HUES64 (cell line): ENCODE data around the gene LDB2.

Experiments used
- H3K27ac ChIP-seq: 2 replicates; pipeline ENCODE4 v1.7.0; 2013; ENCODE audit warnings: low read depth, low read length, inconsistent platforms
- H3K27me3 ChIP-seq: 2 replicates; pipeline ENCODE4 v1.6.1; 2013; ENCODE audit warnings: mild to moderate bottlenecking, low read length; ENCODE audit not compliant: insufficient read depth
- H3K36me3 ChIP-seq: 2 replicates; pipeline ENCODE4 v1.6.1; 2013; ENCODE audit warnings: mild to moderate bottlenecking, low read length; ENCODE audit not compliant: insufficient read depth
- H3K4me1 ChIP-seq: 2 replicates; pipeline ENCODE4 v1.6.1; 2013; ENCODE audit warnings: mild to moderate bottlenecking, low read length, moderate library complexity; ENCODE audit not compliant: insufficient read depth
- H3K4me3 ChIP-seq: 2 replicates; pipeline ENCODE4 v1.5.1; 2013; ENCODE audit warnings: mild to moderate bottlenecking, low read length, moderate library complexity
- H3K9ac ChIP-seq: 2 replicates; pipeline ENCODE4 v1.6.1; 2013; ENCODE audit warnings: mild to moderate bottlenecking, low read depth, low read length
- H3K9me3 ChIP-seq: 2 replicates; pipeline ENCODE4 v1.6.1; 2013; ENCODE audit warnings: low read depth, low read length; ENCODE audit not compliant: insufficient read depth
- WGBS: fragments of 150-250, 120-280 bp; methylation state at CpG from one replicate; pipeline ENCODE4 v1.1.7; 2013; ENCODE audit warnings: missing lambda C conversion rate; 5-methylcytosine and 5-hydroxymethylcytosine counted together

Gene LDB2

DNA sequence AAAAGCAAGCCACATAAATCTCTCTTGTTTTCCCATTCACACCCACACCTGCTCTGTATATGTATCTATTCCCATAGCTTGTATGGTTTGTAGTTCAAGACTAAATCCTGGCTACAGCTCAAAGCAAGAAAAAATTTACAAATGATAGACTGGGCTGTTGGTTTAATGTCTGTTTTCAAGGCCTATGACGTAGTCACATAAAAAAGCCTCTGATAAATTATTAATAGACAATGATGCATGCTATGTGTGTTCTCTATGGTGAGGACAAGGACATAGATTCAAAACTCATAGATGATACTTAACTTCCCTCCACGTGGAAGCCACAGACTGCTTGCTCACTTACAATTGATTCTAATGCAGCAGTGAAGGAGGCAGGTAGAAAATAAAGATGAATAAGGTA, 194.0 kb downstream of the LDB2 start:
- no peak overlapping the region for H3K27ac ChIP-seq
- WGBS: 100% methylated on average over 1 of the region's 2 CpGs

DNA sequence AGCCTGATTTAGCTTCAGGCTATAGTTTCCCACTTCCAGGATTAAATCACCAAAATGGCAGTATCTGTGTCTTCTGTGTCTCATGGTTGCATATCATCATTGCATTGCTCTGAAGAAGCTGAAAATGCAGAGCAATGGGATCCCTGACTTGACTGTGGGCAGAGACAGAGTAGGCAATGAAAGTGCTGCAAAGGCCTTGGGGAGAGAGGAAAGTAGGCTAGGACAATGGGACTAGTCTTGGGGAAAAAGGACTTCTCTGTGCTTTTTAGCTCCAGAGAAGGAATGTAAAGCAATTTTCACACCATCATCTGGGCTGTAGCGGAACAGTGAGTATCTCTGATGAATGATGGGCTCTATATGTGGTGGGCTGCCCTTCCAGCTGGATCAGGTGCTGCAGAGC, 202.5 kb downstream of the LDB2 start:
- WGBS: 89% methylated on average over 1 of the region's 1 CpG
- H3K4me1 ChIP-seq: peaks cover 38% of the 10 kb centered on the region
- H3K36me3 ChIP-seq: no peaks in the 10 kb centered on the region
- no peaks in the 10 kb centered on the region for H3K9me3 ChIP-seq
- no peak overlapping the region for H3K4me3 ChIP-seq
- H3K27ac ChIP-seq: no peak overlapping the region; the same call in 1 of the 2 replicates
- H3K27me3 ChIP-seq: no peaks in the 10 kb centered on the region
- H3K9ac ChIP-seq: no peak overlapping the region

More for the DNA sequence above, 194.0 kb downstream of the LDB2 start:
- H3K4me1 ChIP-seq: 0 out of 2 replicates have a peak, but pooled peaks cover 2% of the 10 kb centered on the region
- no peaks in the 10 kb centered on the region; the same call in 1 of the 2 replicates for H3K36me3 ChIP-seq
- H3K4me3 ChIP-seq: no peak overlapping the region
- no peaks in the 10 kb centered on the region for H3K27me3 ChIP-seq
- no peaks in the 10 kb centered on the region for H3K9me3 ChIP-seq
- no peak overlapping the region for H3K9ac ChIP-seq

DNA sequence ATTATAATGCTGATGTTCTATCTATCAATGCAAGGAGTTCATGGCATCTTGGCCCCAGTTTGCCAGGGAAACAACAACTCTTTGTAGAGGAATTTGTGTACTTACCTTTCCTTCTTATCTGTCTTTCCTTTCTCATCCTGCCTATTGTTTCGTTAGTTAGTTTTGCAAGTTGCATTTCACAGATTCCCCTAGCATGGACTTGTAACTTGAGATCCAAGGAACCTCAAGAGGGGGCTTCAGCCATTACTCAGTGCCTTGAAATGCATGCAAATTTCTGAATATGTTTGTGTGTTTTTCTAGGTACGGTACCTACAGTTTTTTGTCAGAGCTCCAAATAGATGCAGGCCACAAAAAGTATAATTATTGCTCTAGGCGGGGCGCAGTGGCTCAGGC, 203.6 kb downstream of the LDB2 start:
- Histone ChIP-seq H3K36me3 (no peaks in the 10 kb centered on the region), H3K9ac (no peak overlapping the region), H3K27me3 (no peaks in the 10 kb centered on the region), H3K27ac (peak overlapping the region; percentile 62), H3K4me3 (no peak overlapping the region), H3K9me3 (no peaks in the 10 kb centered on the region), H3K4me1 (peaks cover 36% of the 10 kb centered on the region)
- 56% methylated on average over 4 of the region's 4 CpGs for WGBS

DNA sequence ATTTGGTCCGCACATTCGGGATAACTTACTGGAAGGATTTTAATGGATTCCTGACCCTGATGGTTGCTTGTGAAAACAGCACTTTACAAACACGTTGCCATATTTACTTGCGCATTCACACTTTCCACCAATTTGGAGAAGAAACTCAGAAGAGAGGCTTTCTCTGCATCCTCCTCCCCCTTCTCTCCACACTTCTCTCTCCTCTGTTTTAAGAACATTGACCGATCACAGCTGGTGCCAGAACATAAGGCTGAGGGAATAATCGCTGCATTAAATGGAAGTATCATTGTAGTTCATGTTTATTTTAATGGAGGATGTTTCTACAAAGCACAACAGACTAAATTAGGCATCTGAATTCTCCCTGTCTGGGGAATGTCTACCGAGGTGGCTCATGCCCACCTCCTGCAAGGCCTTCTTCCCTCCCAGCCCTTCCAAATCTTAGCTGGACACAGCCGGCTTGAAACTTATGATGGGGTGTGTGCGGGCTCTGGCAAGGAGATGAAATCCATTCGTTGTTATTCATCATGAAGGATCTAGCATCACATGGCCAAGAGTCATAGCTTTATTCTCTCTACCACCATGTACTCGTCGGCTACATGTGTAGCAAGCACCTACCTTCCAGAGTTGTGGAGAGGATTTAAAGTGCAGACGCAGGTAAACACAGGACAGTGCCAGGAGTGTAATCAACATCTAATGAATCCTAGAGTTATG, 204.1 kb downstream of the LDB2 start:
- Histone ChIP-seq H3K4me1 (peaks cover 36% of the 10 kb centered on the region), H3K27ac (peak overlapping the region; percentile 62), H3K9me3 (no peaks in the 10 kb centered on the region), H3K9ac (no peak overlapping the region), H3K4me3 (no peak overlapping the region), H3K36me3 (no peaks in the 10 kb centered on the region), H3K27me3 (no peaks in the 10 kb centered on the region)
- WGBS: 76% methylated on average over 13 of the region's 13 CpGs

DNA sequence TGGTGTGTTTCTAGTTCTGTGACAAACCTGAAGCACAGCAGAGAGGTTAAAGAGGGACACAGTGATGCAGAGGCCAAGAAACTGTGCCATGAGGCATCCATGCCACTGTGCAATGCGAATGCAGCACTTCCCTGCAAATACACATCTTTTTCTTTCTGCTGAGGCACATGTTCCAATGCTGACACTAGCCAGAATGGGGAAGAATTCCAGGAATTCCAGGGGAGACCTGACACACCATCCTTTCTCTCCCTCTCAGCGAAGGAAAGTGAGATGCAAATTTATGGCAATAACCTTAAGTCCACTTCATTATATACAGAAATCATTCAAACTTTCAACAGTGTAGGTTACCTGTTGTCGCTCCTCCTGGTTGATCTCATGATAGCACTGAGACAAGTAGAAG, 204.8 kb downstream of the LDB2 start:
- 79% methylated on average over 3 of the region's 3 CpGs for WGBS
- Histone ChIP-seq H3K4me3 (no peak overlapping the region), H3K27ac (peak overlapping the region; percentile 62; the same call in 1 of the 2 replicates)

DNA sequence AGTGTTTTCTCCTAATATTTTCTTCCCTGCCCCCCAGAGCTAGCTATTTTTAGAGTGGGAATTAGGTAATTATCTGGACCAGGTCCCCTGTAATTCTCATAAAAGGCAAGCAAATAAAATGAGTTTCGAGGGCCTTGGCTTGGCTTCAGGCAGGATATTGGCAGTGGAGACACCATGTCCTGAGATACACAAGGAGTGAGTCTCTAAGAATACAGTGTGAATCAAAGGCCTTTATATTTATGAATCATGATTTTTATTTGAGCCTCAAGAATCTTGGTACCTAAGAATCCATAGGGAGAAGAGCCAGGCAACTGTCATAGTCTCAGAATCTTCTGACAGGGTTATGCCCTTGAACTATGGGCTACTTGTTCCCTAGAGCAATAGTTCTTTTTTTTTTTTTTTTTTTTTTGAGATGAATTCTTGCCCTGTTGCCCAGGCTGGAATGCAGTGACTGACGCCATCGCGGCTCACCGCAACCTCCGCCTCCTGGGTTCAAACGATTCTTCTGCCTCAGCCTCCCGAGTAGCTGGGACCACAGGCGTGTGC, 205.4 kb downstream of the LDB2 start:
- 96% methylated on average over 9 of the region's 9 CpGs for WGBS
- peaks cover 37% of the 10 kb centered on the region for H3K4me1 ChIP-seq

More for the DNA sequence above, 204.8 kb downstream of the LDB2 start:
- no peaks in the 10 kb centered on the region for H3K27me3 ChIP-seq
- H3K9me3 ChIP-seq: no peaks in the 10 kb centered on the region
- no peaks in the 10 kb centered on the region for H3K36me3 ChIP-seq
- H3K9ac ChIP-seq: no peak overlapping the region
- H3K4me1 ChIP-seq: peaks cover 36% of the 10 kb centered on the region

DNA sequence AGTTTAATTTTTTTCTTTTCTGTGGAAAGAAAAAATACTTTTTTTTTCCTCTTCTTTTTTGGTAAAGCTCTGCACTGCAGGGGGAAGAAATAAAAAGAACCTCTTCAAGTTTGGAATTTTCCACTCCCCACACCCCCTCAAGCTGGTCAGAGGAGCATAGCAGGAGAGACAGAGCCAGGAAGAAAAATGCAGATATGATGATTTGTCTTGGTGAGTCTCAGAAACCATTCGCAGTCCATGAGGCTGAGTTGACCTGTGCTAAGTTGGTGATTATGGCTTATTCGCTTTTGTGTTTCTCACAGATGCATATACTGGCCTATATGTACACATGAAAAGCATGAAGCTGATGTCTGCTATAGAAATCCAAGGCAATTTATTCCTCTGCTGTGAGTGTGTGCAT, 205.9 kb downstream of the LDB2 start:
- no peak overlapping the region for H3K27ac ChIP-seq
- H3K36me3 ChIP-seq: no peaks in the 10 kb centered on the region
- no peaks in the 10 kb centered on the region for H3K9me3 ChIP-seq
- WGBS: 96% methylated on average over 2 of the region's 2 CpGs
- H3K27me3 ChIP-seq: no peaks in the 10 kb centered on the region
- no peak overlapping the region for H3K9ac ChIP-seq
- H3K4me1 ChIP-seq: peaks cover 38% of the 10 kb centered on the region
- no peak overlapping the region for H3K4me3 ChIP-seq

More for the DNA sequence above, 205.4 kb downstream of the LDB2 start:
- H3K9ac ChIP-seq: no peak overlapping the region
- H3K4me3 ChIP-seq: no peak overlapping the region
- H3K27ac ChIP-seq: no peak overlapping the region
- H3K9me3 ChIP-seq: no peaks in the 10 kb centered on the region
- H3K36me3 ChIP-seq: no peaks in the 10 kb centered on the region
- H3K27me3 ChIP-seq: no peaks in the 10 kb centered on the region

DNA sequence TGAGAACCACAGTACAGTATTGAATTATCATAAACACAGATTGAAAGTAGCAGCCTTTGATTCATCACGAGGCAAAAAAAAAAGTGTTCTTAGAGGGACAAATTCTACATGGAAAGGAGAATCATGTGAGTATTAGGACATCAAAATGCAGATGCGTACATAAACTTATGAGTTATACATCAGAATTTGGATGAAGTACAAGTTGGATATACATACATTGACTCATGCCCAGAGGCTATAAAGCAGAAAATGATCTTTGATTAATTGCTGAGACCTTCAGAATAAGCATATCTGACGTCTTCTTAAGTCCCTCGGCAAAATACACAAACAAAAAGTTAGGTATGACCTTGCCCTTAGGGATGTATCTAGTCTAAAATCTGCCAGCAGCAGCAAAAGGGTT, 206.4 kb downstream of the LDB2 start:
- Histone ChIP-seq H3K4me1 (peaks cover 38% of the 10 kb centered on the region), H3K9me3 (no peaks in the 10 kb centered on the region), H3K9ac (no peak overlapping the region), H3K4me3 (no peak overlapping the region), H3K27me3 (no peaks in the 10 kb centered on the region), H3K36me3 (no peaks in the 10 kb centered on the region), H3K27ac (no peak overlapping the region)
- 84% methylated on average over 4 of the region's 4 CpGs for WGBS

DNA sequence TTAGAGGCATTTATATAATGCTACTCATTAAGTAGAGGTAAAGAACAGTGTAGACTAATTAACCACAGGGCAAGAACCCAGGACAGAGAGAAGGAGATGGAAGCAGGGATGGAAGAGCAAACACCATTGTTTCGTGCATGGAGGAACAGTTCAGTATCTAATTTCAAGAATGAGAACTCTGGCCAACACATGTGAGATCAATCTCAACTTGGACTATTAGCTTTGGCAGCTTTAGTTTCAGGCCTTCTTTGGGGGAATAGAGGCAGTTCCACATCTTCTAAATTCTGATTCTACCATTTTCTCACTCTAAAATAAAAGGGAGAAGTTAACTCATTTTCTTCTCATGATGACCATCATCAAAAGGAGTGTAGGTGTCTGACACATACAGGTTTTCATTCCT, 207.0 kb downstream of the LDB2 start:
- no peak overlapping the region for H3K9ac ChIP-seq
- H3K4me1 ChIP-seq: peaks cover 38% of the 10 kb centered on the region
- no peak overlapping the region for H3K27ac ChIP-seq
- no peaks in the 10 kb centered on the region for H3K27me3 ChIP-seq
- WGBS: 88% methylated on average over 1 of the region's 1 CpG
- H3K9me3 ChIP-seq: no peaks in the 10 kb centered on the region
- H3K36me3 ChIP-seq: no peaks in the 10 kb centered on the region
- H3K4me3 ChIP-seq: no peak overlapping the region

DNA sequence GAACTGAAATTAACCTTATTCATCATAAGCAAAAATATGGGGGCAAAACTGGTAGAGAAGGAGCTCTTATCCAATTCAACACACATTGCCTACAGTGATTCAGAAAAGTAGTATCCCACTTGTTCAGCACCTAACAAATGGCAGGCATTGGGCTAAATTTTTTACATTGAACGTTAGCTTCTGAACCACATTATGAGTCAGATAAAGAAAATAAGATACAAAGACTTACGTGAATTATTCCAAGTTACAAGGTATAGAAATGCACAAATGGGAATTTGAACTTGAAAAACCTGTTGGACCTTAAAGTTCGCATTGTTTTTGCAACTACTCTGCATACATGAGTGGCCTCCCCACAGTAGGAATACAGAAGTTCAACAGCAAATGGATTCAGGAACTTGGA, 210.6 kb downstream of the LDB2 start:
- 91% methylated on average over 3 of the region's 3 CpGs for WGBS
- Histone ChIP-seq H3K9me3 (no peaks in the 10 kb centered on the region), H3K4me3 (no peak overlapping the region), H3K36me3 (no peaks in the 10 kb centered on the region), H3K27me3 (no peaks in the 10 kb centered on the region), H3K4me1 (peaks cover 9% of the 10 kb centered on the region), H3K9ac (no peak overlapping the region), H3K27ac (no peak overlapping the region)

DNA sequence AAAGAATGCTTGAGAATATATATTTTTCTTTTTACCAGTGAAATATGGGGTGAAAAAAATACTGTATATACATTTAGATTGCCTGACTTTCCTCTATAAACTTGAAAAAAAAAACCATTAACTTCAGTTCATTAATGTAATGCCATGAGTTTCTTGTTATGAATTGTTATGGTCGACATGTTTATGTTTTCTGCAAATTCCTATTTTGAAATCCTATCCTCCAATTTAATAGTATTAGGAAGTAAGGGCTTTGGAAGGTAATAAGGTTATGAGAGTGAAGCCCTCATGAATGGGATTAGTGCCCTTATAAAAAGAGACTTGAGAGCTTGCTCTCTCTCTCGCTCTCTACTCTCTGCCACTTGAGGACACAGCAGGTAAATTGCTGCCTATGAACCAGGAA, 211.4 kb downstream of the LDB2 start:
- H3K4me1 ChIP-seq: peaks cover 3% of the 10 kb centered on the region; the same call in 1 of the 2 replicates
- H3K27me3 ChIP-seq: no peaks in the 10 kb centered on the region
- H3K36me3 ChIP-seq: no peaks in the 10 kb centered on the region
- no peak overlapping the region for H3K27ac ChIP-seq
- H3K9me3 ChIP-seq: no peaks in the 10 kb centered on the region
- 93% methylated on average over 1 of the region's 2 CpGs for WGBS
- no peak overlapping the region for H3K4me3 ChIP-seq
- H3K9ac ChIP-seq: no peak overlapping the region
